ENCODE results near the gene TNFRSF14.
A peak's percentile ranks its signal among the peaks of the same experiment; 100 is the strongest.

TNFRSF14 gene

GRCh38 chr1:2538872-2539271 is 17.3 kb upstream of the TNFRSF14 start:
- H3K27ac ChIP-seq (ENCODE audit: low read length), result no peak overlapping the region
- no peak overlapping the region for H3K4me3 ChIP-seq (ENCODE audit: low read length in 2 of 2)
- H3K27me3 ChIP-seq (ENCODE audit: control insufficient read depth in 1 of 2, insufficient read depth in 2 of 2, low read length in 2 of 2), result peaks cover 30 to 61% of the 10 kb centered on the region in 2 donors
- no peaks in the 10 kb centered on the region for H3K9me3 ChIP-seq (ENCODE audit: control insufficient read depth in 2 of 2, low read length in 2 of 2)
- no peak overlapping the region for H3K9ac ChIP-seq (ENCODE audit: low read length in 2 of 2)
- H3K4me1 ChIP-seq (ENCODE audit: control insufficient read depth, insufficient read depth, low read length), result peaks cover under 1% of the 10 kb centered on the region
- no peaks in the 10 kb centered on the region for H3K36me3 ChIP-seq (ENCODE audit: control insufficient read depth in 2 of 2, insufficient read depth in 2 of 2, low read length in 2 of 2)

GRCh38 chr1:2539312-2539907 is 16.8 kb upstream of the TNFRSF14 start:
- H3K4me1 ChIP-seq (ENCODE audit: control insufficient read depth, insufficient read depth, low read length), result peaks cover 6% of the 10 kb centered on the region
- no peaks in the 10 kb centered on the region for H3K9me3 ChIP-seq (ENCODE audit: control insufficient read depth in 2 of 2, low read length in 2 of 2)
- H3K36me3 ChIP-seq (ENCODE audit: control insufficient read depth in 2 of 2, insufficient read depth in 2 of 2, low read length in 2 of 2), result no peaks in the 10 kb centered on the region
- H3K27me3 ChIP-seq (ENCODE audit: control insufficient read depth in 1 of 2, insufficient read depth in 2 of 2, low read length in 2 of 2), result peaks cover 29 to 60% of the 10 kb centered on the region in 2 donors
- H3K4me3 ChIP-seq (ENCODE audit: low read length in 2 of 2), result no peak overlapping the region
- H3K27ac ChIP-seq (ENCODE audit: low read length), result no peak overlapping the region
- H3K9ac ChIP-seq (ENCODE audit: low read length in 2 of 2), result no peak overlapping the region

GRCh38 chr1:2540816-2541492 is 15.2 kb upstream of the TNFRSF14 start:
- Histone ChIP-seq H3K4me3 (ENCODE audit: low read length in 2 of 2) (no peak overlapping the region), H3K27me3 (ENCODE audit: control insufficient read depth in 1 of 2, insufficient read depth in 2 of 2, low read length in 2 of 2) (peaks cover 25 to 59% of the 10 kb centered on the region in 2 donors), H3K36me3 (ENCODE audit: control insufficient read depth in 2 of 2, insufficient read depth in 2 of 2, low read length in 2 of 2) (no peaks in the 10 kb centered on the region), H3K9ac (ENCODE audit: low read length in 2 of 2) (no peak overlapping the region), H3K9me3 (ENCODE audit: control insufficient read depth in 2 of 2, low read length in 2 of 2) (no peaks in the 10 kb centered on the region), H3K4me1 (ENCODE audit: control insufficient read depth, insufficient read depth, low read length) (peaks cover 21% of the 10 kb centered on the region), H3K27ac (ENCODE audit: low read length) (no peak overlapping the region)

GRCh38 chr1:2541619-2542245 is 14.4 kb upstream of the TNFRSF14 start:
- Histone ChIP-seq H3K27me3 (ENCODE audit: control insufficient read depth in 1 of 2, insufficient read depth in 2 of 2, low read length in 2 of 2) (peaks cover 23 to 58% of the 10 kb centered on the region in 2 donors), H3K9ac (ENCODE audit: low read length in 2 of 2) (no peak overlapping the region), H3K36me3 (ENCODE audit: control insufficient read depth in 2 of 2, insufficient read depth in 2 of 2, low read length in 2 of 2) (no peaks in the 10 kb centered on the region), H3K4me3 (ENCODE audit: low read length in 2 of 2) (no peak overlapping the region), H3K9me3 (ENCODE audit: control insufficient read depth in 2 of 2, low read length in 2 of 2) (no peaks in the 10 kb centered on the region), H3K4me1 (ENCODE audit: control insufficient read depth, insufficient read depth, low read length) (peaks cover 27% of the 10 kb centered on the region), H3K27ac (ENCODE audit: low read length) (no peak overlapping the region)

- no peak overlapping the region for H3K9ac ChIP-seq (ENCODE audit: low read length in 2 of 2)
- no peaks in the 10 kb centered on the region for H3K9me3 ChIP-seq (ENCODE audit: control insufficient read depth in 2 of 2, low read length in 2 of 2)
- peaks cover 33% of the 10 kb centered on the region for H3K4me1 ChIP-seq (ENCODE audit: control insufficient read depth, insufficient read depth, low read length)
- no peaks in the 10 kb centered on the region for H3K36me3 ChIP-seq (ENCODE audit: control insufficient read depth in 2 of 2, insufficient read depth in 2 of 2, low read length in 2 of 2)
- H3K27me3 ChIP-seq (ENCODE audit: control insufficient read depth in 1 of 2, insufficient read depth in 2 of 2, low read length in 2 of 2), result peaks cover 23 to 59% of the 10 kb centered on the region in 2 donors
- no peak overlapping the region for H3K27ac ChIP-seq (ENCODE audit: low read length)
- no peak overlapping the region for H3K4me3 ChIP-seq (ENCODE audit: low read length in 2 of 2)
These were observed 13.8 kb upstream of the TNFRSF14 start for GRCh38 chr1:2542246-2542915.

- Histone ChIP-seq H3K27ac (ENCODE audit: low read length) (no peak overlapping the region), H3K9ac (ENCODE audit: low read length in 2 of 2) (no peak overlapping the region), H3K27me3 (ENCODE audit: control insufficient read depth in 1 of 2, insufficient read depth in 2 of 2, low read length in 2 of 2) (peaks cover 18 to 62% of the 10 kb centered on the region in 2 donors), H3K36me3 (ENCODE audit: control insufficient read depth in 2 of 2, insufficient read depth in 2 of 2, low read length in 2 of 2) (no peaks in the 10 kb centered on the region), H3K4me3 (ENCODE audit: low read length in 2 of 2) (no peak overlapping the region), H3K4me1 (ENCODE audit: control insufficient read depth, insufficient read depth, low read length) (peaks cover 44% of the 10 kb centered on the region), H3K9me3 (ENCODE audit: control insufficient read depth in 2 of 2, low read length in 2 of 2) (no peaks in the 10 kb centered on the region)
These were observed 12.6 kb upstream of the TNFRSF14 start for GRCh38 chr1:2543543-2544092.

GRCh38 chr1:2544093-2544874 is 11.9 kb upstream of the TNFRSF14 start:
- H3K27ac ChIP-seq (ENCODE audit: low read length), result no peak overlapping the region
- no peak overlapping the region for H3K4me3 ChIP-seq (ENCODE audit: low read length in 2 of 2)
- H3K36me3 ChIP-seq (ENCODE audit: control insufficient read depth in 2 of 2, insufficient read depth in 2 of 2, low read length in 2 of 2), result no peaks in the 10 kb centered on the region
- peaks cover 18 to 59% of the 10 kb centered on the region in 2 donors for H3K27me3 ChIP-seq (ENCODE audit: control insufficient read depth in 1 of 2, insufficient read depth in 2 of 2, low read length in 2 of 2)
- no peaks in the 10 kb centered on the region for H3K9me3 ChIP-seq (ENCODE audit: control insufficient read depth in 2 of 2, low read length in 2 of 2)
- H3K9ac ChIP-seq (ENCODE audit: low read length in 2 of 2), result no peak overlapping the region
- H3K4me1 ChIP-seq (ENCODE audit: control insufficient read depth, insufficient read depth, low read length), result peaks cover 50% of the 10 kb centered on the region

GRCh38 chr1:2544875-2545640 is 11.1 kb upstream of the TNFRSF14 start:
- Histone ChIP-seq H3K27ac (ENCODE audit: low read length) (no peak overlapping the region), H3K27me3 (ENCODE audit: control insufficient read depth in 1 of 2, insufficient read depth in 2 of 2, low read length in 2 of 2) (peaks cover 12 to 52% of the 10 kb centered on the region in 2 donors), H3K4me1 (ENCODE audit: control insufficient read depth, insufficient read depth, low read length) (peaks cover 51% of the 10 kb centered on the region)

GRCh38 chr1:2545754-2546514 is 10.2 kb upstream of the TNFRSF14 start:
- H3K27me3 ChIP-seq (ENCODE audit: control insufficient read depth in 1 of 2, insufficient read depth in 2 of 2, low read length in 2 of 2), result peaks cover 12 to 49% of the 10 kb centered on the region in 2 donors
- peak overlapping the region; percentile 41 for H3K27ac ChIP-seq (ENCODE audit: low read length)
- peaks cover 51% of the 10 kb centered on the region for H3K4me1 ChIP-seq (ENCODE audit: control insufficient read depth, insufficient read depth, low read length)
- H3K4me3 ChIP-seq (ENCODE audit: low read length in 2 of 2), result peak overlapping the region in 1 of 2 donors; percentile 67
- no peaks in the 10 kb centered on the region for H3K9me3 ChIP-seq (ENCODE audit: control insufficient read depth in 2 of 2, low read length in 2 of 2)
- H3K36me3 ChIP-seq (ENCODE audit: control insufficient read depth in 2 of 2, insufficient read depth in 2 of 2, low read length in 2 of 2), result no peaks in the 10 kb centered on the region
- no peak overlapping the region for H3K9ac ChIP-seq (ENCODE audit: low read length in 2 of 2)

More at GRCh38 chr1:2544875-2545640, 11.1 kb upstream of the TNFRSF14 start:
- no peak overlapping the region for H3K4me3 ChIP-seq (ENCODE audit: low read length in 2 of 2)
- no peak overlapping the region for H3K9ac ChIP-seq (ENCODE audit: low read length in 2 of 2)
- no peaks in the 10 kb centered on the region for H3K9me3 ChIP-seq (ENCODE audit: control insufficient read depth in 2 of 2, low read length in 2 of 2)
- no peaks in the 10 kb centered on the region for H3K36me3 ChIP-seq (ENCODE audit: control insufficient read depth in 2 of 2, insufficient read depth in 2 of 2, low read length in 2 of 2)
